D721Med (cell line): ENCODE results near the gene VKORC1.

ENCODE experiments used
- DNase-seq: peaks from one replicate; pipeline ENCODE4 v3.0.0; 2011; ENCODE audit warnings: low spot score; ENCODE audit not compliant: insufficient read length
- FAIRE-seq: peaks from 2 replicates; lab custom pipeline; 2011; peaks lifted over from hg19 to GRCh38; lab: Jason Lieb, UNC
- CTCF ChIP-seq: IDR thresholded peaks from 2 replicates; pipeline ENCODE4 v1.5.1; 2012; ENCODE audit warnings: mild to moderate bottlenecking, control low read depth; ENCODE audit not compliant: insufficient read depth; ENCODE audit errors: missing control alignments

VKORC1 gene

GRCh38 chr16:31080756-31081419, 13.7 kb downstream of the VKORC1 start:
- no peak for FAIRE-seq
- DNase-seq, result no peak
- TF ChIP-seq CTCF, result no peak

- TF ChIP-seq CTCF, result no peak
These were observed 14.5 kb downstream of the VKORC1 start for GRCh38 chr16:31080035-31080629.

GRCh38 chr16:31079342-31079944, 15.2 kb downstream of the VKORC1 start:
- DNase-seq (peak; percentile 14), FAIRE-seq (no peak)
- TF ChIP-seq CTCF, result no peak

More at GRCh38 chr16:31080035-31080629, 14.5 kb downstream of the VKORC1 start:
- FAIRE-seq (no peak), DNase-seq (no peak)

GRCh38 chr16:31078597-31079341, 15.8 kb downstream of the VKORC1 start:
- TF ChIP-seq CTCF, result no peak
- peak; percentile 11 for DNase-seq
- FAIRE-seq, result no peak

GRCh38 chr16:31077592-31078396, 16.8 kb downstream of the VKORC1 start:
- FAIRE-seq (no peak), DNase-seq (no peak)
- no peak for TF ChIP-seq CTCF

GRCh38 chr16:31077024-31077423, 17.6 kb downstream of the VKORC1 start:
- no peak for TF ChIP-seq CTCF
- no peak for FAIRE-seq
- DNase-seq, result no peak
